Prostate gland (tissue), 2 donors: Measurements from ENCODE around the gene SARNP. TPM values are rescaled to one million over a fixed set of nuclear protein-coding genes. Genes with fewer than 3 reads are reported as not detected.

Experiments
- DNase-seq: peaks from one replicate; pipeline ENCODE4 v3.0.0-alpha.2; 2019; ENCODE audit warnings: low spot score
- H3K27ac ChIP-seq, 2 donors: fragments of 200-600 bp; sonication (generic); 2 replicates each; pipeline ENCODE4 v1.5.1; 2017 to 2019
- H3K27me3 ChIP-seq: fragments of 200-600 bp; sonication (generic); replicated peaks from 2 replicates; pipeline ENCODE4 v1.5.1; 2019; ENCODE audit not compliant: insufficient read depth
- H3K36me3 ChIP-seq, 2 donors: fragments of 200-600 bp; sonication (generic); 1 replicate in 1 of 2; 2 replicates in 1 of 2; pipeline versions ENCODE4 v1.5.1 to v1.8.1; 2017 to 2019
- H3K4me1 ChIP-seq: fragments of 200-600 bp; sonication (generic); replicated peaks from 2 replicates; pipeline ENCODE4 v1.5.1; 2019
- H3K4me3 ChIP-seq, 2 donors: fragments of 200-600 bp; sonication (generic); 2 replicates each; pipeline ENCODE4 v1.5.1; 2017 to 2019
- H3K9me3 ChIP-seq: fragments of 200-600 bp; sonication (generic); 2 replicates; pipeline ENCODE4 v1.5.1; 2017
- POLR2A ChIP-seq: fragments of 450-650 bp; IDR thresholded peaks from one replicate; pipeline ENCODE4 v1.6.1; 2016; ENCODE audit warnings: antibody characterized with exemption, mild to moderate bottlenecking
- POLR2AphosphoS5 ChIP-seq: sonication (generic); formaldehyde crosslinking; IDR thresholded peaks from one replicate; pipeline ENCODE4 v1.6.1; 2017; ENCODE audit warnings: antibody characterized with exemption
- WGBS: methylation state at CpG from one replicate; pipeline ENCODE4 v1.1.5; 2018; 5-methylcytosine and 5-hydroxymethylcytosine counted together
- intact Hi-C: fragments of 100-400 bp; cut with DNase I; formaldehyde crosslinking; loops from one replicate; pipeline ENCODE4 v1.14.2; 2022
- total RNA-seq, 2 donors: library from RNA; depleted of rRNA; stranded (reverse); fragments of >200 nt; gene quantifications; one replicate each; pipeline ENCODE4 v1.1.0, GENCODE V29; 2016
- TF ChIP-seq, protein P1 (sequence below), 4 experiments: fragments of 200-600 bp in 2 of 4; fragments of 450-650 bp in 2 of 4; sonication (generic) in 2 of 4; IDR thresholded peaks; 1 replicate in 3 of 4; 2 replicates in 1 of 4; pipeline ENCODE4 v1.5.1; 2016 to 2019; ENCODE audit warnings: antibody characterized with exemption in 4 of 4, mild to moderate bottlenecking in 2 of 4, moderate library complexity in 2 of 4

Gene SARNP
- total RNA-seq, 2 donors from 2014 or later = 65.9 to 75.9 TPM

DNA sequence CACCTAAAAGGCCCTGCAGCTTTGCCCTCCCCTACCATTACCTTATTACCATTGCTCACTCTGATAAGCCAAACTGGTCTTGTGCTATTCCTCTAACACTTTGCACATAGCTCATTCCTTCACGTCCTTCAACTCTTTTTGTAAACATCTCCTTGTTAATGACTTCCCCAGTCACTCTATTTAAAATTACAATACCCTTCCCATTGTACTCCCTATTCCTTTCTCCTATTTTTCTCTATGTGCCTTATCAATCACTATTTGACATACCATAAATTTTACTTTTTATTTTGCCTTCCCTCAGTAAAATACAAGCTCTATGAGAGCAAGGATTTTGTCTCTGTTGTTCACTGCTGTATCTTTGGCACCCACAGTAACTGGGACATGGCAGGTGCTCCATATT lies 5.4 kb downstream of the SARNP start:
- Histone ChIP-seq H3K27me3 (no peaks in the 10 kb centered on the region), H3K36me3 (no peaks in the 10 kb centered on the region), H3K4me3 (no peak overlapping the region), H3K27ac (no peak overlapping the region), H3K4me1 (no peaks in the 10 kb centered on the region), H3K9me3 (no peaks in the 10 kb centered on the region)
- TF ChIP-seq POLR2AphosphoS5 = no peak
- TF ChIP-seq POLR2A = no peak
- TF ChIP-seq, protein P1, sequence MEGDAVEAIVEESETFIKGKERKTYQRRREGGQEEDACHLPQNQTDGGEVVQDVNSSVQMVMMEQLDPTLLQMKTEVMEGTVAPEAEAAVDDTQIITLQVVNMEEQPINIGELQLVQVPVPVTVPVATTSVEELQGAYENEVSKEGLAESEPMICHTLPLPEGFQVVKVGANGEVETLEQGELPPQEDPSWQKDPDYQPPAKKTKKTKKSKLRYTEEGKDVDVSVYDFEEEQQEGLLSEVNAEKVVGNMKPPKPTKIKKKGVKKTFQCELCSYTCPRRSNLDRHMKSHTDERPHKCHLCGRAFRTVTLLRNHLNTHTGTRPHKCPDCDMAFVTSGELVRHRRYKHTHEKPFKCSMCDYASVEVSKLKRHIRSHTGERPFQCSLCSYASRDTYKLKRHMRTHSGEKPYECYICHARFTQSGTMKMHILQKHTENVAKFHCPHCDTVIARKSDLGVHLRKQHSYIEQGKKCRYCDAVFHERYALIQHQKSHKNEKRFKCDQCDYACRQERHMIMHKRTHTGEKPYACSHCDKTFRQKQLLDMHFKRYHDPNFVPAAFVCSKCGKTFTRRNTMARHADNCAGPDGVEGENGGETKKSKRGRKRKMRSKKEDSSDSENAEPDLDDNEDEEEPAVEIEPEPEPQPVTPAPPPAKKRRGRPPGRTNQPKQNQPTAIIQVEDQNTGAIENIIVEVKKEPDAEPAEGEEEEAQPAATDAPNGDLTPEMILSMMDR (IDR thresholded peaks at IDR 0.05) = no peak
- intact Hi-C loops = no loop called here
- DNase-seq = no peak
- WGBS = 33% methylated on average over 1 of the region's 1 CpG

DNA sequence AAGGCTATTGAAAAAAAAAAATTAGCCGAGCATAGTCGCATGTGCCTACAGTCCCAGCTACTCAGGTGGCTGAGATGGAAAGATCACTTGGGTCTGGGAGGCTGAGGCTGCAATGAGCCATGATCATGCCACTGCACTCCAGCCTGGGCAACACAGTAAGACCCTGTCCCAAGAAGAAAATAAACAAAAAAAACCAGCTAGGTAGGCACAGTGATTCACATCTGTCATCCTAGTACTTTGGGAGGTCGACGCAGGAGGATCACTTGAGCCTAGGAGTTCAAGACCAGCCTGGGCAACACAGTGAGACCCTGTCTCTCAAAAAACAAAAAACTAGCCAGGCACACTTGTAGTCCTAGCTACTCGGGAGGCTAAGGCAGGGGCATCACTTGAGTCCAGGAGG lies 8.2 kb downstream of the SARNP start:
- no peak overlapping the region for H3K27ac ChIP-seq
- H3K36me3 ChIP-seq = no peaks in the 10 kb centered on the region
- H3K4me3 ChIP-seq = no peak overlapping the region
- 73% methylated on average over 5 of the region's 5 CpGs for WGBS
- H3K4me1 ChIP-seq = no peaks in the 10 kb centered on the region
- no peak for DNase-seq
- intact Hi-C loops = no loop called here
- no peaks in the 10 kb centered on the region for H3K9me3 ChIP-seq
- H3K27me3 ChIP-seq = no peaks in the 10 kb centered on the region
- TF ChIP-seq, protein P1 (IDR thresholded peaks at IDR 0.05) = no peak
- no peak for TF ChIP-seq POLR2AphosphoS5

DNA sequence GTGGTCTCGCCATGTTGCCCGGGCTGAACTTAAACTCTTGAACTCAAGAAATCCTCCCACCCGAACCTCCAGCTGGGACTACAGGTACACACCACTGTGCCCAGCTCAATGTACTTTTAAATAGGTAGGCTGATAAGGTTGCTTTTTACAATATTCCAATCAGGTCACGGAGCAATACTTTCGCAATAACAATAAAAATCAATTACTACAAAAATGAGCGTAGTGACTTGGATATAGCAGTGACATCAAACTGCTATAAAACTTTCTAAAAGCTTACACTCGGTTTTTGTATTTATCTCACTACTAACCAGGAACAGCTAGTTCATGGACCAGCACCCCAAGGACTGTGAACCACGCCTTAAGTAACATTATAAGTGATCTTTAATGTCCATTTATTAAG lies 10.5 kb downstream of the SARNP start:
- no peaks in the 10 kb centered on the region for H3K9me3 ChIP-seq
- no peak for DNase-seq
- intact Hi-C loops = no loop called here
- H3K27ac ChIP-seq = no peak overlapping the region
- H3K4me1 ChIP-seq = no peaks in the 10 kb centered on the region
- H3K36me3 ChIP-seq = peaks cover 0 to 4% of the 10 kb centered on the region in 2 donors
- TF ChIP-seq, protein P1 (IDR thresholded peaks at IDR 0.05) = no peak
- no peak for TF ChIP-seq POLR2A
- TF ChIP-seq POLR2AphosphoS5 = no peak
- 88% methylated on average over 8 of the region's 8 CpGs for WGBS
- no peak overlapping the region for H3K4me3 ChIP-seq
- H3K27me3 ChIP-seq = no peaks in the 10 kb centered on the region

DNA sequence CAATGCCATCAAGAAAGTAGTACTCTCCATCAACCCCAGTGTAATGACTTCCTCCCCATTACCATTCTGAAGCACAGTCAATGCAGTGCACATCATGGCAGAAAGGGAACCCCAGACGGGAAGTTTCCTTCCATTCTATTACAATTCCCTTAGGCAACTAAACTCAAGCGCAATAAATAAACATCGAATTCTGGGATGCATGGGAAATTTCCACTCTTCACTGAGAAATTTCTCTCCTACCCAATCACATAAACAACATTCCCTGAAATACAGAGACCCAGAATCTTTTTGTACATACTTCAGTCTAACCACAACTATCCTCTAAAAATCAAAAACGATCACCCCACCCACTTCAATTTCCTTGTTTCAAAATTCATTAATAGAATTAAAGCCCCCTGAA lies 20.0 kb downstream of the SARNP start:
- Histone ChIP-seq H3K4me1 (no peaks in the 10 kb centered on the region), H3K9me3 (no peaks in the 10 kb centered on the region), H3K4me3 (no peak overlapping the region), H3K27ac (no peak overlapping the region), H3K36me3 (peaks cover 0 to 7% of the 10 kb centered on the region in 2 donors), H3K27me3 (no peaks in the 10 kb centered on the region)
- DNase-seq = no peak
- TF ChIP-seq POLR2AphosphoS5 = no peak
- no peak for TF ChIP-seq POLR2A
- TF ChIP-seq, protein P1 (IDR thresholded peaks at IDR 0.05) = no peak
- intact Hi-C loops = loop anchor here (2.0 kb wide), 1 partner anchor 55 kb away; the partner anchor contains the start of gene GDF11
- 72% methylated on average over 4 of the region's 4 CpGs for WGBS

DNA sequence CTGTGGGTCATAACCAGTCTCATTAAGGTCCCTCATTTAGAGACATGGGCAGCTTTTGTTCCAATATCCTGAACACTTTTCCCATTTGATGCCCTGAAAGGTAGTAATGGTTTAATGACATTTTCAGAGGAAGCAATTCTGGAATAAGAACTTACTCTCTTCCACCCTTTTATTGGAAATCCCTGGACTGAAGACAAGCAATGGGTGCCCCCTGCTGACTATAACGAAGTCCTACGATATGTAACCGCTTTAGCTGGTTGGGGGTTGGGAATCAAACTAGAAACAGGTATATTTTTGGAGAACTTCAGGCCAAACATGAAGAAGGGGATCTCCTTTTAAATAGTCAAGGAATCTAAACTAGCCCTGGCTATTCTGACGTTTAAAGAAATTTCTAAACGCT lies 20.5 kb downstream of the SARNP start:
- no peak overlapping the region for H3K27ac ChIP-seq
- H3K36me3 ChIP-seq = peaks cover 0 to 7% of the 10 kb centered on the region in 2 donors
- H3K4me3 ChIP-seq = no peak overlapping the region
- TF ChIP-seq, protein P1 (IDR thresholded peaks at IDR 0.05) = peak in 3 of 4 experiments; percentile 36 to 56 (median 40)
- TF ChIP-seq POLR2A = no peak
- TF ChIP-seq POLR2AphosphoS5 = peak; percentile 19
- H3K4me1 ChIP-seq = no peaks in the 10 kb centered on the region
- H3K27me3 ChIP-seq = no peaks in the 10 kb centered on the region
- WGBS = 28% methylated on average over 5 of the region's 5 CpGs
- no peaks in the 10 kb centered on the region for H3K9me3 ChIP-seq
- peak; percentile 29 for DNase-seq
- intact Hi-C loops = loop anchor here (2.0 kb wide), 1 partner anchor 54 kb away; the partner anchor contains the start of gene GDF11
